GM10248 (cell line): Measurements from ENCODE around the gene ERCC8.

Experiments
- CTCF ChIA-PET: fragments of 300-600 bp; sonication (Branson Sonifier 250); formaldehyde crosslinking; extraction: SDS; loops from one replicate; lab custom pipeline; 2021; ENCODE audit warnings: antibody characterized with exemption; lab: Yijun Ruan, JAX
- POLR2A ChIA-PET: fragments of 350-650 bp; sonication (Branson Sonifier 250); formaldehyde crosslinking; extraction: SDS; loops from one replicate; lab custom pipeline; 2020; ENCODE audit warnings: antibody characterized with exemption; lab: Yijun Ruan, JAX
- DNase-seq: peaks from one replicate; pipeline ENCODE4 v3.0.0; 2012; ENCODE audit errors: extremely low spot score
- TF ChIP-seq, protein P1 (sequence below): IDR thresholded peaks from 2 replicates; pipeline ENCODE4 v1.5.1; 2012; ENCODE audit warnings: mild to moderate bottlenecking, low read depth; ENCODE audit errors: extremely low read depth, missing control alignments, control extremely low read depth

The ERCC8 gene

DNA sequence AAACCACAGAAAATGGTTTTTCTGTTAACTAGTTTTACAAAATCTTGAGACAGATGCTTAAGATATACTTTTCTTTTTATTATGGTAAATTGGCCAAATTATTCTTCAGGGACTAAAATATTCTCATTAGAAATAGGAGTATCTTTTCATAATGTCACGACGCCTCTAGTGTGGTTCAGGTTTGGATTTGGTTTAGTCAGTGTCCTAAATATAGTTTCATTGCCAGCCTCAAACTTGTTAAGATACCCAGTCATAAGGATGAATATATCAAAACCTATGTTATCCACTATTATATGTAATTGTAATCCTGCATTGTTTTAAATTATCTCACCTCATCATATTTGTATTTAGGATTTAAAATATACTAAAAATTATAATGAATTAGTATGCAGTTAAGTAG, 13.8 kb upstream of the ERCC8 start:
- CTCF ChIA-PET = interaction anchor here (0.7 to 2.5 kb wide), 5 partner anchors 12 to 724 kb away, joined by 3 to 14 read pairs (median 3); no protein-coding TSS in a partner anchor
- TF ChIP-seq, protein P1, sequence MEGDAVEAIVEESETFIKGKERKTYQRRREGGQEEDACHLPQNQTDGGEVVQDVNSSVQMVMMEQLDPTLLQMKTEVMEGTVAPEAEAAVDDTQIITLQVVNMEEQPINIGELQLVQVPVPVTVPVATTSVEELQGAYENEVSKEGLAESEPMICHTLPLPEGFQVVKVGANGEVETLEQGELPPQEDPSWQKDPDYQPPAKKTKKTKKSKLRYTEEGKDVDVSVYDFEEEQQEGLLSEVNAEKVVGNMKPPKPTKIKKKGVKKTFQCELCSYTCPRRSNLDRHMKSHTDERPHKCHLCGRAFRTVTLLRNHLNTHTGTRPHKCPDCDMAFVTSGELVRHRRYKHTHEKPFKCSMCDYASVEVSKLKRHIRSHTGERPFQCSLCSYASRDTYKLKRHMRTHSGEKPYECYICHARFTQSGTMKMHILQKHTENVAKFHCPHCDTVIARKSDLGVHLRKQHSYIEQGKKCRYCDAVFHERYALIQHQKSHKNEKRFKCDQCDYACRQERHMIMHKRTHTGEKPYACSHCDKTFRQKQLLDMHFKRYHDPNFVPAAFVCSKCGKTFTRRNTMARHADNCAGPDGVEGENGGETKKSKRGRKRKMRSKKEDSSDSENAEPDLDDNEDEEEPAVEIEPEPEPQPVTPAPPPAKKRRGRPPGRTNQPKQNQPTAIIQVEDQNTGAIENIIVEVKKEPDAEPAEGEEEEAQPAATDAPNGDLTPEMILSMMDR = no peak
- no peak for DNase-seq
- POLR2A ChIA-PET = no interaction called here

DNA sequence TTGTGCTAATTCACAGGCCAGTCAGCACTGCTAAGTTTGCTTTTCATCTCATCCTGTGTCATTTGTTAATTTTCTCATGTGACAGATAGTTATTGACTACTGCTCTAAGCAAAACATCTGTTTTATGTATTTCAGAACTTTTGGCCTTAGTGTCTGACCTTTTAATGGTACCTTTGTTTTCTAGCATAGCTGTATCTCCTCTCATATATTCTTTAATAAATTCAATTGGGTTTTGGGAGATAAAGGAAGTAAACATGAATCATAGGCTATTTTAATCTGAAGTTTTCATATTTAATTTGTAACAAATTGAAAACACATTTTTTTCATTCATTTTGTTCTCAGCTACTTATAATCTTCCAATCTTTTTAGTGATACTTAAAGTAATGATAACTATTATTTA, 13.2 kb upstream of the ERCC8 start:
- ChIA-PET CTCF (interaction anchor here (1.4 to 2.5 kb wide), 2 partner anchors 16 to 701 kb away, joined by 3 to 14 read pairs; no protein-coding TSS in a partner anchor), POLR2A (no interaction called here)
- TF ChIP-seq, protein P1 = no peak
- no peak for DNase-seq

GRCh38 chr5:60955239-60955638, 10.4 kb upstream of the ERCC8 start:
- ChIA-PET POLR2A (no interaction called here), CTCF (no interaction called here)
- DNase-seq = no peak
- TF ChIP-seq, protein P1 = no peak

GRCh38 chr5:60948738-60949137, 3.9 kb upstream of the ERCC8 start:
- ChIA-PET CTCF (no interaction called here), POLR2A (no interaction called here)

DNA sequence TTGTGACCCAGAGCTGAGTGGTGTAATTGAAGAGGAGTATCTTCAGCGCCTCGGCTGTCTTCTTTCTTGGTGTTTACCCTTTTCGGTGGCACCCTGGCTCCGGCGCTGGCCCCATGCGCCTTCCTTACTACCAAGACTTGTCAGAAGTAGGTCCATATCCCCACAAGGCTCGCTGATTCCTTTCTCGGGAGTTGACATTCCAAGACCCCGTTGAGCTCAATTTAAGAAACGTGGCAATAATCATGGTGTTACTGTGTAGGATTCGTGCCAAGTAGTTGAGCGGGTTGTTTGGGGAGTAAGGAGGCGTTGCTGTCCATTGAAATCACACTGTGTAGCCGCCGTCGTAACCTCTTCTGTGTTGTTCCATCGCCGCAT, 930 bp upstream of the ERCC8 start:
- DNase-seq = no peak
- CTCF ChIA-PET = interaction anchor here (1.0 to 1.5 kb wide), 2 partner anchors 18 to 20 kb away, joined by 3 to 4 read pairs; no protein-coding TSS in a partner anchor
- POLR2A ChIA-PET = interaction anchor here (1.6 kb wide), 1 partner anchor 246 kb away, joined by 4 read pairs; the partner anchor contains the start of gene DEPDC1B
- TF ChIP-seq, protein P1 = no peak

More at GRCh38 chr5:60948738-60949137, 3.9 kb upstream of the ERCC8 start:
- DNase-seq = no peak
- TF ChIP-seq, protein P1 = no peak

DNA sequence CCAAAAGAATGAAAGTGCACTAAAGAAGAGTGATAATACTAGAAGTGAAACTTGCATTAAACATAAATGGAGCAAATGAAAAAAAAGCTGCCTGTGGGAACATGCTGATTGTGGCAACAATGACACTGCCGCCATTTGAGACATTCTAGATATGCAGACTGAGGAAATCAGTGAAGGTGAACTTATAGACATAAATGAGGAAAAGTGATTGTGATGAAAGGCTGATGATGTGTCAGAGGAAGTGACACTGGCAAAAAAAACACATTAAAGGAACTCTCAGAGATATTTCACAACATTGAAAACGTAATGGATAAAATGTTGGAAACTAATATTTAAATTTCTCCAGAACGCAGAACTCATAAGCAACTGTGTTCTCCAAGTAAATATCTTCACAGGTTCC, 1.2 kb downstream of the ERCC8 start:
- TF ChIP-seq, protein P1 = no peak
- no peak for DNase-seq
- POLR2A ChIA-PET = no interaction called here
- CTCF ChIA-PET = no interaction called here
